Measurements from ENCODE around the gene TAF11L4.
"Not testable (repeated sequence)": the region's sequence is repeated elsewhere in the genome, so short reads cannot be mapped to it uniquely, and the experiment has no call there.

TAF11L4 gene

DNA sequence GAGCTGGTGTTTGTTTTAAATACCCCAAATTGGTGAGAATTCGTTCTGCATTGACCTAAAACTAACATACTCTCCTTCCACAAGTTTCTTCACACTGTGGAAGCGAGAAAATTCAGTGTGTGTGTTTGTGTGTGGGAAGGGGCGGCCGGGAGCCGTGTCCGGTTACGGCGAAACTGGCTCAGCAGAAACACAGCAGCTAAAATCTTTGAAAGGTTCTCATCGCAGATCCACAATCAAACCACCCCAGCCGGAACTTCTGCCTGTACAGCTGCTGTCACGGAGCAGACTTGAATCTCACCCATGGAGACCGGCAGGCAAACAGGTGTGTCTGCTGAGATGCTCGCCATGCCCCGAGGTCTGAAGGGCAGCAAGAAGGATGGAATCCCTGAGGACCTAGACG lies at the start of gene TAF11L4:
TSS of gene TAF11L4 (plus strand) at position 301 of the 400 bp plus-strand sequence.
- H3K36me3 ChIP-seq (ENCODE audit: low read depth); H3K27ac ChIP-seq (ENCODE audit: poor library complexity, severe bottlenecking); DNase-seq (ENCODE audit: low spot score); H3K4me3 ChIP-seq (ENCODE audit: severe bottlenecking); H3K4me1 ChIP-seq (ENCODE audit: insufficient read depth, poor library complexity, severe bottlenecking); ATAC-seq (ENCODE audit: low read depth); H3K9me3 ChIP-seq (ENCODE audit: severe bottlenecking); H3K27me3 ChIP-seq (ENCODE audit: insufficient read depth, poor library complexity, severe bottlenecking): not testable (repeated sequence)

DNA sequence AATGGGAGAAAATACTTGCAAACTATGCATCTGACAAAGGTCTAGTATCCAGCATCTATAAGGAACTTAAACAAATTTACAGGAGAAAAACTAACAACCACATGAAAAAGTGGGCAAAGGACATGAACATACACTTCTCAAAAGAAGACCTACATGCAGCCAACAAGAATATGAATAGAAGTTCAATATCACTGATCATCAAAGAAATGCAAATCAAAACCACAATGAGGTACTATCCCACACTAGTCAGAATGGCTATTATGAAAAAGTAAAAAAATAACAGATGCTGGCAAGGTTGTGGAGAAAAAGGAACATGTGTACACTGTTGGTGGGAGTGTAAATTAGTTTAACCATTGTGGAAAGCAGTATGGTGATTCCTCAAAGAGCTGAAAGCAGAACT lies 46.5 kb upstream of the TAF11L4 start:
- not testable (repeated sequence) for H3K4me3 ChIP-seq (ENCODE audit: severe bottlenecking); DNase-seq (ENCODE audit: low spot score); ATAC-seq (ENCODE audit: low read depth); H3K27me3 ChIP-seq (ENCODE audit: insufficient read depth, poor library complexity, severe bottlenecking); H3K36me3 ChIP-seq (ENCODE audit: low read depth); H3K4me1 ChIP-seq (ENCODE audit: insufficient read depth, poor library complexity, severe bottlenecking); H3K9me3 ChIP-seq (ENCODE audit: severe bottlenecking); H3K27ac ChIP-seq (ENCODE audit: poor library complexity, severe bottlenecking)

DNA sequence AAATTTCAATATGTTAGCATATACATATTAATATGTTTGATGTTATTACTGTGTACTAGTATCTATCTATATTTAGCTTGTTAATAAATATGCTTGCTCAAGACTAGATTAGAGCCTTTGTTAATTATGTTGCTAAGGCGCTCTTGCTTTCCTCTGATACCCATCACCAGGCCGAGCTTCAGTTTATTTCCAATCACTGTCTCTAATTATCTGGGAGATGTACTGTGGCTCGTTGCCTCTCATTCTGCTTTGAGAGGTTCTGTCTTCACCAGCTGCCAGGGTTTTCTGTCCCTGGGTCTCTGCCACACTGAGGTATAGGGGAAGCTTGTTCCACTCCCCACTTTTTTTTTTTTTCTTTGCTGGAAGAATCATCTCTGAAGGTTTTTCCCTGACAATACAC lies 44.6 kb upstream of the TAF11L4 start:
- TF ChIP-seq, protein P1, sequence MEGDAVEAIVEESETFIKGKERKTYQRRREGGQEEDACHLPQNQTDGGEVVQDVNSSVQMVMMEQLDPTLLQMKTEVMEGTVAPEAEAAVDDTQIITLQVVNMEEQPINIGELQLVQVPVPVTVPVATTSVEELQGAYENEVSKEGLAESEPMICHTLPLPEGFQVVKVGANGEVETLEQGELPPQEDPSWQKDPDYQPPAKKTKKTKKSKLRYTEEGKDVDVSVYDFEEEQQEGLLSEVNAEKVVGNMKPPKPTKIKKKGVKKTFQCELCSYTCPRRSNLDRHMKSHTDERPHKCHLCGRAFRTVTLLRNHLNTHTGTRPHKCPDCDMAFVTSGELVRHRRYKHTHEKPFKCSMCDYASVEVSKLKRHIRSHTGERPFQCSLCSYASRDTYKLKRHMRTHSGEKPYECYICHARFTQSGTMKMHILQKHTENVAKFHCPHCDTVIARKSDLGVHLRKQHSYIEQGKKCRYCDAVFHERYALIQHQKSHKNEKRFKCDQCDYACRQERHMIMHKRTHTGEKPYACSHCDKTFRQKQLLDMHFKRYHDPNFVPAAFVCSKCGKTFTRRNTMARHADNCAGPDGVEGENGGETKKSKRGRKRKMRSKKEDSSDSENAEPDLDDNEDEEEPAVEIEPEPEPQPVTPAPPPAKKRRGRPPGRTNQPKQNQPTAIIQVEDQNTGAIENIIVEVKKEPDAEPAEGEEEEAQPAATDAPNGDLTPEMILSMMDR (IDR thresholded peaks at IDR 0.05; ENCODE audit: poor library complexity, severe bottlenecking), result no peak
- Histone ChIP-seq H3K27me3 (ENCODE audit: insufficient read depth, poor library complexity, severe bottlenecking) (no peaks in the 10 kb centered on the region), H3K4me1 (ENCODE audit: insufficient read depth, poor library complexity, severe bottlenecking) (no peaks in the 10 kb centered on the region), H3K4me3 (ENCODE audit: severe bottlenecking) (no peak overlapping the region), H3K27ac (ENCODE audit: poor library complexity, severe bottlenecking) (no peak overlapping the region), H3K36me3 (ENCODE audit: low read depth) (no peaks in the 10 kb centered on the region), H3K9me3 (ENCODE audit: severe bottlenecking) (no peaks in the 10 kb centered on the region)
- ATAC-seq (ENCODE audit: low read depth), result no peak
- no peak for DNase-seq (ENCODE audit: low spot score)

DNA sequence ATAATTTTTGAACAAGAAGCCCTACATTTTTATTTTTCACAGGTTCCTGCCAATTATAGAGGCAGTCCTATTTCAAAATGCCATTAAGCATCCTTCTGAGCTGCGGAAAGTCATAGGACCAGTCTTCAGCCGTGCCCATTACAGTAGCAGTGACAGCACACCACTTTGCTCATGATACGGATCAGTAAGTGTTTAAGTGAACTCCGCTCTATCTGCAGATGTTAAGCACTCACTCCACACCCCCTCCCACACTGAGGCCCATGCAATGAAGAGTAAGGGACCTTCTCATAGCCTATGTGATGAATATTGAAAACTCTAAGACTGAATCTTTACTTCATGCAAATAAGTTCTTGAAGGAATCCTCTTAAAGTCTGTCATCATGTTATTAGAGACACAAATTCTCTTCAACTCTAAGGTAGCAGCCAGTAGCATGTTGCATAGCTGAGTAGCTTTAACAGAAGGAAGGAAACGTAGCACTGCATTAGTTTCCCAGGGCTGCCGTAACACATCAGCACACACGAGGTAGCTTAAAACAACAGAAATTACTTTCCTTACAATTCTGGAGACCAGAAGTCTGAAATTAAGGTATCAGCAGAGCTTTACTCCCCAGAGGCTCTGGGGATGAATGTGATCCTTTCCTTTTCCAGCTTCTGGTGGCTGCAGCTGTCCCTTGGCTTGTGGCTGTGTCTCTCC lies 43.9 kb upstream of the TAF11L4 start:
- H3K4me3 ChIP-seq (ENCODE audit: severe bottlenecking), result no peak overlapping the region
- H3K36me3 ChIP-seq (ENCODE audit: low read depth), result no peaks in the 10 kb centered on the region
- H3K4me1 ChIP-seq (ENCODE audit: insufficient read depth, poor library complexity, severe bottlenecking), result no peaks in the 10 kb centered on the region
- ATAC-seq (ENCODE audit: low read depth), result no peak; the same call in 2 of the 3 replicates
- no peaks in the 10 kb centered on the region for H3K9me3 ChIP-seq (ENCODE audit: severe bottlenecking)
- no peak for DNase-seq (ENCODE audit: low spot score)
- no peaks in the 10 kb centered on the region for H3K27me3 ChIP-seq (ENCODE audit: insufficient read depth, poor library complexity, severe bottlenecking)
- TF ChIP-seq, protein P1 (IDR thresholded peaks at IDR 0.05; ENCODE audit: poor library complexity, severe bottlenecking), result no peak
- no peak overlapping the region for H3K27ac ChIP-seq (ENCODE audit: poor library complexity, severe bottlenecking)

DNA sequence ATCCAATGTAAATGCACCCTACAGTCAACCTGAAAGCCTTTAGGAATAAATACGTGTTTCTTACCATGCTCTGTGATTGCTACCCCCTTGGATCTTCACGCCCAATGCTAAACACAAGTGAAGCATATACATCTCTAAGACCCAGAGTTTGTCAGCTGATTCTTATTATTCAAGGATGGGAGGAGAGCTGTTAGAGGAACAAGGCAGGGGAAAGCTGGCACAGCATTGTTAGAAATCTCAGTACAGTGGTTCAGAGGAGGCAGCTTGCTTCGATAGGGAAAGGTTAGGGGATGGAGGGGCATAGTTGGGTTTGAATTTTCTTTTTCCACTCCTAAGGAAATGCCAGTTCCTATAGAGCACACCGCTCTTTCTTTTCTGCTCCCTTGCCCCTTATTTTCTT lies 40.2 kb upstream of the TAF11L4 start:
- ATAC-seq (ENCODE audit: low read depth) (no peak), DNase-seq (ENCODE audit: low spot score) (no peak)
- Histone ChIP-seq H3K36me3 (ENCODE audit: low read depth) (no peaks in the 10 kb centered on the region), H3K4me1 (ENCODE audit: insufficient read depth, poor library complexity, severe bottlenecking) (no peaks in the 10 kb centered on the region), H3K27ac (ENCODE audit: poor library complexity, severe bottlenecking) (no peak overlapping the region), H3K4me3 (ENCODE audit: severe bottlenecking) (no peak overlapping the region), H3K27me3 (ENCODE audit: insufficient read depth, poor library complexity, severe bottlenecking) (no peaks in the 10 kb centered on the region), H3K9me3 (ENCODE audit: severe bottlenecking) (no peaks in the 10 kb centered on the region)
- TF ChIP-seq, protein P1 (IDR thresholded peaks at IDR 0.05; ENCODE audit: poor library complexity, severe bottlenecking), result no peak

DNA sequence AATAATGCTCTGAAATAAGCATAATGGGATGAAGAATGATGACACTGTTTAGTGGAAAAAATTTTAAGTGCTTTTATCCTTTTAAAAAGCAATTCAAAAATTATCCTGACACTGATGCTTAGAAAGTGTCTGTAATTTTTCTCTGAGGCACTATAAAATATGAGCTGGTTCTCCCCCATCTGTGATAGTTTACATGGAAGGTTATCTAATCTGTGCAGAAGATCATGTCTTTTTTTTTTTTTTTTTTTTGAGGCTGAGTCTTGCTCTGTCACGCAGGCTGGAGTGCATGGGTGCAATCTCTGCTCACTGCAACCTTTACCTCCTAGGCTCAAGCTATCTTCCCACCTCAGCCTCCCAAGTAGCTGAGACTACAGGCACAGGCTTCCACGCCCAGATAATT lies 38.8 kb upstream of the TAF11L4 start:
- H3K36me3 ChIP-seq (ENCODE audit: low read depth), result no peaks in the 10 kb centered on the region
- DNase-seq (ENCODE audit: low spot score) (no peak), ATAC-seq (ENCODE audit: low read depth) (no peak)
- no peak overlapping the region for H3K4me3 ChIP-seq (ENCODE audit: severe bottlenecking)
- no peaks in the 10 kb centered on the region for H3K27me3 ChIP-seq (ENCODE audit: insufficient read depth, poor library complexity, severe bottlenecking)
- no peaks in the 10 kb centered on the region for H3K9me3 ChIP-seq (ENCODE audit: severe bottlenecking)
- TF ChIP-seq, protein P1 (IDR thresholded peaks at IDR 0.05; ENCODE audit: poor library complexity, severe bottlenecking), result no peak
- H3K27ac ChIP-seq (ENCODE audit: poor library complexity, severe bottlenecking), result no peak overlapping the region
- no peaks in the 10 kb centered on the region for H3K4me1 ChIP-seq (ENCODE audit: insufficient read depth, poor library complexity, severe bottlenecking)

DNA sequence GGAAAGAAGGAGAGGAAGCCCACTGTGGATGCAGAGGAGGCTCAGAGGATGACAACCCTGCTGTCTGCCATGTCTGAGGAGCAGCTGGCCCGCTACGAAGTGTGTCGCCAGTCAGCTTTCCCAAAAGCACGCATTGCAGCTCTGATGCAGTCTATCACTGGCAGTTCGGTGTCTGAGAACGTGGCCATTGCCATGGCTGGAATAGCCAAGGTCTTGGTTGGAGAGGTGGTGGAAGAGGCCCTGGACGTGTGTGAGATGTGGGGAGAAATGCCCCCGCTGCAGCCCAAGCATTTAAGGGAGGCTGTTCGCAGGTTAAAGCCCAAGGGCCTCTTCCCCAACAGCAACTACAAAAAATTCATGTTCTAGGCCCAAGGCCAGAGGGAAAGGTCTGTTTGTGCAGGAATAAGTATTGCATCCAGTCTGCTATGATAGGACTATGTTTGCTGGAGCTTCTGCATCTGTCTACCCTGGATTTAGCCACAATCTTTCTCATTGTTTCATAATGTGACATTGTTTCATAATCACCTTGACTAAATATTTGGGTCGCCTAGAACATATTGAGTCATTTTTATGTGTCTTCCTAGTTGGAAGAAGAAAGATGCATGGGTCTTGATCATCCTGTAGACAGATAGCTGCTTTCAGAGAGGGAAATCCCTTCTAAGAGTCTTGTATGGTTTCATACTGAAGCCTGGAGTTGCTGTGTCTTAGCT lies 35.0 kb upstream of the TAF11L4 start:
- not testable (repeated sequence) for DNase-seq (ENCODE audit: low spot score); H3K27ac ChIP-seq (ENCODE audit: poor library complexity, severe bottlenecking)

More for the DNA sequence above, 35.0 kb upstream of the TAF11L4 start:
- H3K9me3 ChIP-seq (ENCODE audit: severe bottlenecking); ATAC-seq (ENCODE audit: low read depth); H3K36me3 ChIP-seq (ENCODE audit: low read depth); H3K4me1 ChIP-seq (ENCODE audit: insufficient read depth, poor library complexity, severe bottlenecking); H3K27me3 ChIP-seq (ENCODE audit: insufficient read depth, poor library complexity, severe bottlenecking); H3K4me3 ChIP-seq (ENCODE audit: severe bottlenecking): not testable (repeated sequence)

All from RWPE2 (cell line).